EL (cell line): ENCODE results near the gene LLGL1.
"Not testable (repeated sequence)": the region's sequence is repeated elsewhere in the genome, so short reads cannot be mapped to it uniquely, and the experiment has no call there.

Source experiments
- DNase-seq: peaks from one replicate; pipeline ENCODE4 v3.0.0-alpha.2; 2016

The LLGL1 gene

GRCh38 chr17:18194804-18195203 lies 30.6 kb upstream of the LLGL1 start:
- no peak for DNase-seq

- DNase-seq = no peak
These were observed 30.2 kb upstream of the LLGL1 start for GRCh38 chr17:18195246-18195645.

GRCh38 chr17:18197535-18198194 lies 27.8 kb upstream of the LLGL1 start:
- DNase-seq = no peak

GRCh38 chr17:18198530-18198929 lies 26.9 kb upstream of the LLGL1 start:
- no peak for DNase-seq

- DNase-seq = no peak
These were observed 24.3 kb upstream of the LLGL1 start for GRCh38 chr17:18201108-18201507.

GRCh38 chr17:18203308-18203707 lies 22.1 kb upstream of the LLGL1 start:
- DNase-seq = no peak

GRCh38 chr17:18205861-18206260 lies 19.6 kb upstream of the LLGL1 start:
- no peak for DNase-seq

- DNase-seq = no peak
These were observed 18.5 kb upstream of the LLGL1 start for GRCh38 chr17:18206962-18207361.

- DNase-seq = no peak
These were observed 17.3 kb upstream of the LLGL1 start for GRCh38 chr17:18208092-18208491.

- no peak for DNase-seq
These were observed 11.7 kb upstream of the LLGL1 start for GRCh38 chr17:18213666-18214270.

- DNase-seq = not testable (repeated sequence)
These were observed 8.5 kb upstream of the LLGL1 start for GRCh38 chr17:18216906-18217305.

GRCh38 chr17:18217412-18218015 lies 7.9 kb upstream of the LLGL1 start:
- DNase-seq = peak; percentile 67

- DNase-seq = peak; percentile 81
These were observed 6.5 kb upstream of the LLGL1 start for GRCh38 chr17:18218756-18219415.

- DNase-seq = peak; percentile 25
These were observed 1.4 kb upstream of the LLGL1 start for GRCh38 chr17:18224053-18224386.

GRCh38 chr17:18224387-18225120 lies 881 bp upstream of the LLGL1 start:
- DNase-seq = peak; percentile 63

GRCh38 chr17:18225642-18226283 lies 328 bp downstream of the LLGL1 start:
- DNase-seq = peak; percentile 18

- peak; percentile 31 for DNase-seq
These were observed 980 bp downstream of the LLGL1 start for GRCh38 chr17:18226284-18226945.

- DNase-seq = no peak
These were observed 2.2 kb downstream of the LLGL1 start for GRCh38 chr17:18227635-18228034.

GRCh38 chr17:18228176-18228682 lies 2.8 kb downstream of the LLGL1 start:
- no peak for DNase-seq

GRCh38 chr17:18229254-18229653 lies 3.8 kb downstream of the LLGL1 start:
- DNase-seq = no peak

GRCh38 chr17:18229771-18230170 lies 4.3 kb downstream of the LLGL1 start:
- no peak for DNase-seq
